ENCODE measurements around the gene LRCH2. TPM values are rescaled to one million over a fixed set of nuclear protein-coding genes. Genes with fewer than 3 reads are reported as not detected.

Gene LRCH2
- total and polyA plus RNA-seq, 2 of the 4 experiments (the other 2 are of a cell fraction), result 2.6 to 4.3 TPM

DNA sequence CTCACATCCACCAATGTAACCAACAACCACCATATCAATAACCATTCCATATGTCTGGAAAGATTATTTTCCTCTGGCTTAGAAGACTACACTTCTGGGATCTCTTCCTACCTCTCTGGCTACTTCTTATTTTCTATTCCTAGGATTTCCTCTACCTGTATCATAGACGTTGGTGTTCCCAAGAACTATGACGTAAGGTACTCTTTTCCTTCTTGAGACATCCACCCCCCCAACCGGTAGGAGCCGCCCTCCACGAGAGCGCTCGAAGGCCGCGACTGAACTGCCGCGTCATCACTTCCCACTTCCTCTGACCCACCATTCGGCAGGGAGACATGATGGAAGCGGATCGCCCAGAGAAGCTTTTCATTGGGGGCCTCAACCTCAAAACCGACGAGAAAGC lies 44.8 kb downstream of the LRCH2 start, which contains the start of gene RBMXL3:
Gene RBMXL3, plus strand, starts transcription at position 301 of the 400 bp plus-strand sequence. Its CDS starts 32 bp downstream, at position 333.
- H3K4ac ChIP-seq (ENCODE audit: low read depth, low read length), result no peak within 1 kb of the TSS
- H3K18ac ChIP-seq (ENCODE audit: low read depth, low read length), result no peak within 1 kb of the TSS
- H3K23ac ChIP-seq (ENCODE audit: low read depth, low read length), result no peak within 1 kb of the TSS
- dilution Hi-C loops (cut with HindIII; ENCODE audit: low sequenced_read_pairs, unreplicated experiment) (no loop called here), in situ Hi-C loops (cut with MboI; ENCODE audit: low sequenced_read_pairs) (no loop called here), intact Hi-C loops (cut with micrococcal nuclease) (no loop called here)
- no peak within 1 kb of the TSS for H3K27ac ChIP-seq (ENCODE audit: insufficient read depth, low read length)
- no peak within 1 kb of the TSS for H2AFZ ChIP-seq (replicated peaks; ENCODE audit: low read length, poor library complexity)
- H4K91ac ChIP-seq (ENCODE audit: insufficient read depth, low read depth, low read length), result no peak within 1 kb of the TSS
- no peak within 1 kb of the TSS for H2BK5ac ChIP-seq (ENCODE audit: low read depth, low read length, poor library complexity, severe bottlenecking)
- H3K27me3 ChIP-seq (ENCODE audit: control insufficient read depth, insufficient read depth, low read length), result no peaks in the 10 kb centered on the region
- H3K9me1 ChIP-seq (ENCODE audit: insufficient read depth, low read length), result no peaks in the 10 kb centered on the region
- TF ChIP-seq FOS (IDR thresholded peaks at IDR 0.05; ENCODE audit: low read depth, low read length) (no peak), MAFK (IDR thresholded peaks at IDR 0.05; ENCODE audit: low read depth, low read length) (peak; percentile 32; the same call in 1 of the 2 replicates)
- H3K56ac ChIP-seq (ENCODE audit: extremely low read depth, insufficient read depth, low read length), result no peak within 1 kb of the TSS
- H3K4me2 ChIP-seq (ENCODE audit: low read depth, low read length), result no peak within 1 kb of the TSS
- no peak within 1 kb of the TSS for H3K14ac ChIP-seq (replicated peaks; ENCODE audit: low read depth, low read length)
- no peak within 1 kb of the TSS for H3K9ac ChIP-seq (ENCODE audit: low read depth, low read length)
- no peak within 1 kb of the TSS for H3K4me3 ChIP-seq (ENCODE audit: insufficient read depth, low read depth, low read length)
- H2BK120ac ChIP-seq (ENCODE audit: low read depth, low read length), result no peak within 1 kb of the TSS
- H3K79me1 ChIP-seq (ENCODE audit: low read depth in 1 of 2, low read length in 2 of 2), result peaks cover 3 to 4% of the 10 kb centered on the region in 2 experiments; a peak in 3 of 4 replicates
- POLR2A ChIA-PET (ENCODE audit: unreplicated experiment), result no interaction called here
- WGBS, 2 experiments (ENCODE audit: extremely low coverage in 2 of 2, insufficient read length in 1 of 2), result 95% methylated on average over 16 of the region's 16 CpGs; no CpG with 5 or more reads in 1 of the 2 experiments
- H3K4me1 ChIP-seq (ENCODE audit: control insufficient read depth, insufficient read depth, low read length), result no peaks in the 10 kb centered on the region
- CTCF ChIA-PET, result no interaction called here
- H3K36me3 ChIP-seq (ENCODE audit: control insufficient read depth, insufficient read depth, low read length), result no peaks in the 10 kb centered on the region; the same call in 1 of the 2 replicates
- no peak for DNase-seq
- no peak within 1 kb of the TSS for H2AK5ac ChIP-seq (ENCODE audit: low read depth, low read length)
- peak within 1 kb of the TSS; percentile 13 for H2AK9ac ChIP-seq (replicated peaks; ENCODE audit: low read depth, low read length, poor library complexity)
- no peaks in the 10 kb centered on the region; the same call in 1 of the 2 replicates for H4K20me1 ChIP-seq (ENCODE audit: insufficient read depth, low read length)
- no peak within 1 kb of the TSS for H4K8ac ChIP-seq (ENCODE audit: low read depth in 2 of 2, low read length in 2 of 2)
- BruUV-seq (replicated peaks), result no TSS peak
- no peak within 1 kb of the TSS for H2BK20ac ChIP-seq (ENCODE audit: low read depth, low read length)
- ATAC-seq (ENCODE audit: low read depth), result no peak
- no peak within 1 kb of the TSS for H2BK15ac ChIP-seq (ENCODE audit: low read depth, low read length)
- H4K5ac ChIP-seq (ENCODE audit: low read depth, low read length), result no peak within 1 kb of the TSS
- H3K9me3 ChIP-seq (ENCODE audit: control insufficient read depth, insufficient read depth, low read length), result peaks cover 14% of the 10 kb centered on the region; the same call in 1 of the 2 replicates
